Iris pigment epithelial cell (primary cell): ENCODE results near the gene EIF6.
A peak's percentile ranks its signal among the peaks of the same experiment; 100 is the strongest.

Experiments
- DNase-seq: peaks from one replicate; pipeline ENCODE4 v3.0.0-alpha.2; 2011; ENCODE audit warnings: low read depth

Gene EIF6

DNA sequence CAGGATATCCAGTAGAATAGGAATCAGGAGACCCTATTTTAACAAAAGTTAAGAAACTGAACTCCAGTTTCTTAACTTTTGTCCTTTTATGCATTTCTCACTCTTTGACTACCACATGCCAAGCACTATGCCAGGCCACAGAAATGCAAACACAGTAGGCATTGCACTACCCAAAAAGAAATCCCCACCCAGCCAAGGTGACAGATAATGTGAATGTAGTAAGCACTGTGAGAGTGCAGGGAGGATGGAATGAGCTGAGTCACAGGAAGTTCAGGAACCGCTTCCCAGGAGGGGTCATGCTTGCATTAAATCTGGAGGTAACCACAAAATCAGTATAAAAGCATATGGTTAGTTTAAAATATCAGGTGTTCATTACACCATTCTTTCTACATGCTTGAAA lies 27.7 kb upstream of the EIF6 start:
- DNase-seq, result peak; percentile 95

DNA sequence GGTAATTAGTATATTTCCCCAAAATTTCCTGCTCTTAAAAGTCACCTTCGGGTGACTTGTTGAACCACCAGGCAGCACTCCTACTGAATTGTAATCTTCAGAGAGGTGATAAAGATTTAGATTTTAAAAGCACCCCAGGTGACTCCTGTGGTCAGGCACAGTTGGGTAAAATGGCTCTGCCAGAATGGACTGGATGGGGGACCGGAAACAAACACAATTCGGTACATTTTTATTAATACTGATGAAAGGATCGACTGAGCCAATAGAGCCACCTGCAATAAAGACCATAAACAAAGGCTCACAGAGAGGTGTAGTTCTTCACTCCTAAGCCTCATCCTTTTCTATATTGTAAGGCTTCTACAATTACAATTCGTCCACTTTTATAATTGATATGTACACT lies 27.2 kb upstream of the EIF6 start:
- DNase-seq, result no peak

DNA sequence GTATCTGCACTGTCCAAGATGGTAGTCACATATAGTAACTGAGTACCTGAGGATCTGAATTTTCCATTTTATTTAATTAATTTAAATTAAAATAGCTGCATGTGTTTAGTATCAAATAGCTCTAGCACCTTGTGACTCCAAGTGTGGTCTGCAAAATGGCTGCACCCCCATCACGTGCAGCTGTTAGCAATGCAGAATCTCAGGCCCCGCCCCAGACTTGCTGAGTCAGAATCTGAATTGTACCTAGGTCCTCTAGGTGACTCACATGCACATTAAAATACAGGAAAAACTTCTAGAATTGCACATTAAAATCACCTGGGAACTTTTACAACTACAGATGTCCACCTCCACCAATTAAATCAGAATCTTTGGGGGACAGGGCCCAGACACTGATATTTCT lies 26.8 kb upstream of the EIF6 start:
- peak; percentile 49 for DNase-seq

DNA sequence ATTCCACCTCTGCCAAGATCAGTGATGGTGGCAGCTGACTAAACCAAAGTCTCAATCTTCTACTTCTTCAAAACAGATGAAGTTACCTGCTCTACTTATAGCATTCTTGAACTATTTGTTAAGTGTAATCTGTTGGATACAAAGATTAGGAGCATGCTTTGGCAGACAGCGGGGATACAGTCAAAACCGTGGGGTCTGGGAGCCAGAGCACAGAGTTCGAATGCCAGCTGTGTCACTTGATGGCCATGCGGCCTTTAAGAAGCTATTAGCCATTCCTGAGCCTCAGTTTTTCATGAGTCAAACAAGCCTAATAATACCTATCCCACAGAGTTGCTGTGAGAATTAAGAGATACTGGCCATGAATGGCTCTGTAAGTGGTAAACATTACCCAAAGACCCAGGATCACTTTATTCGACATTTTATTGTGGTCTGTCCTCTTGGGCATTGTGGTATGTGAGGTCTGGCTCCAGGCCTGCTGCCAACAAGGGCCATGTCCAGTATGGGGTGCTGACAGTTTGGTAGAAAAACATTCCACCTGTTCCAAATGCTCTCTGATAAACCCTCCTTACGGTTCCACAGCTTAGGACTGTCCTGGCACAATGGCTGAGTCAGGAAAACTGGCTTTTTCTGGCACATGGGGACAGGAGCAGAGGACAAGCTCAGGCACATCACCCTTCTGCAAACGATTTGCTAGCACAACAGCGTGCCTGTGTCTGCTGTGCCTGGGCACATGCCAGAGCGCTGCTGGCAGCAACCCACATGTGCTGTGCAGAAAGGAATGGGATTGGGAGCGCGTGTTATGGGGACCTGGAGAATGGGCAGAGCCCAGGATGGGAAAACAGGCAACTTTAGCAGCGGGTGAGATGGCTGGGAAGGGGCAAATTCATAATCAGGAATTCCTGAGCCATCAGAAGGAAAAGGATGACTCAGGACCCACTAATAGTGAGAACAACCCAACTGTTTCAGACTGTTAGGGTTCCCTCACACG lies 23.4 kb upstream of the EIF6 start:
- DNase-seq, result peak; percentile 52

DNA sequence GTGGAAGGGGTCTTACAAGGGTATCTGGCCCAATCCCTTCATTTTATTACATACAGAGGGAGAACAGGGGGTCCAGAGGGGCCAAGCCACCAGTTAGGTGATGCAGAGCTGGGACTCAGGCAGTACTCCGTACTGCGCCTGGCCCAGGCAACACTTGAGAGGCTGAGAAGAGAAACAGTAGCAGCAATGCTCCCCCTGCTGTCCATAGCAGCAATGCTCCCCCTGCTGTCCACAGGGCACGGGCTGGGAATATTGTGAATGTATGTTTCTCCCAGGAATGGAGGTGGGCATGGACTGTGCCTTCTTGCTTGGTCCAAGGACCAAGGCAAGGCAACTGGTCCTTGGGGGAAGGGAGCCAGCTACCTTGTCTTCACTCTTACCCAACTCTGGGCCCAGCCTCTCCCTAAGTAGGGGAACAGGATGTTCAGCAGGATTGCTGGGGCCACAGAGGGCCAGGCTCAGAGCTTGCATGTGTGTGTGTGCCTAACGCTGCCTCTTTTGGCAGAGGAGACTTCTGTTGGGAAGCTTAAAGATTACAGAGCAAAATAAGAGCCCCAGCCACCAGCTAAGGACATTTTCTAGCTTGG lies 22.5 kb upstream of the EIF6 start:
- peak; percentile 84 for DNase-seq

DNA sequence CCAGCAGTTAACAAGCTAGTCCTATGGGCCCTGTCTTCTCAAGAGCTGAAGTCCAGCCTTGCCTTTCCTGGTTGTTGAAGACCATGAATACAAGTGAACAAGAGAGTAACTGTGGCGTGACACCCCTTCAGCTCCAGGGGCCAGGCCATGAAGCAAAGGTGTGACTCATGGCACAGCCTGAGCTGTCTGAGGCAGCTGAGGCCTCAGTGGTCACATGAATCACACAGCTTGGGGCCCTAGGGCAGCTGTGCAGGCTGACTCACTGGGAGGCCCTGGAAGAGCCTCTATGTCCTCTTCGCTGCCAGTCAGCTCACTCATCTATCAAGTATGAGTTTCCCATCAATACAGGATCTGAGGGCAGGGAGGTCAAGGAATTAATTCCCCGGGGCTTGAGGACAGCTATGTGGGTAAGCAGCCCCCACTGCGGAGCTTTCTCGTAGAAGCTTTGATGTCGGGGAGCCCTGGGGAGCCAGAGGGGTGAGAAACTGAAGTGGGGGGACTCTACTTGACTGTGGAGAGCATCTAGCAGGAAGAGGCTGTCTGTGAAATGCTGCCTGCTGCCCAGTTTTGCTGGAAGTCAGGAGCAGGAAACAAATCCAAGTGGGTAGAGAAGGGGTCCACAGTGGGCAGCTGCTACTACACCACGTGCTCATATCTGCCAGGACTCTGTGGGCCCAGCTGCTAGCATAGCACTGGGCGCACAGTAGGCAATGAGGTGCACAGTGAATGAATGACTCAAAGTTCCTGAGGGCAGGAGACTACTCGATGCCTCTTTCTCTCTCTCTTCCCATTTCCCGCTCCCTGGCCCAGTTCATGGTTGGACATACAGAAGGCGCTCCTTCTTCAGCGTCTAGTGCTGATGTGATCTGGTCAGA lies 21.3 kb upstream of the EIF6 start:
- DNase-seq, result peak; percentile 100

DNA sequence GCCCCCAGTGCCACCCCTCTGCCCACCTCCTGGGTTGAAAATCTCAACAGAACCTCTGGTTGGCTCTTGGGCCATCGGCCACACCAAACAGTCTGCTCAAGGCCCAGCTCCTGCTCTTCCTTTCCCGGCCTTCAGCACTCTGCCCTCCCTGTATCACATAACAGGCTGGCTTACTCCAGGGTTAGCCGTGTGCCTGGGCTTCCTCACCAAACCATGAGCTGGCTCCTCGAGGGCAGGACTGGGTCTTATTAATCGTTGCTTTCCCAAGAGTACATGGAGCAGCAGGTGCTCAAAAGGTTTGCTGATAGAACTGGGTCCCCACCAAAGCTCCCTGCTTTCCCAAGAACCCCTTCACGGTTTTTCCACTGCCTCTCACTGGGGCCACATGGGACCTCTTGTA lies 20.4 kb upstream of the EIF6 start:
- DNase-seq, result no peak

DNA sequence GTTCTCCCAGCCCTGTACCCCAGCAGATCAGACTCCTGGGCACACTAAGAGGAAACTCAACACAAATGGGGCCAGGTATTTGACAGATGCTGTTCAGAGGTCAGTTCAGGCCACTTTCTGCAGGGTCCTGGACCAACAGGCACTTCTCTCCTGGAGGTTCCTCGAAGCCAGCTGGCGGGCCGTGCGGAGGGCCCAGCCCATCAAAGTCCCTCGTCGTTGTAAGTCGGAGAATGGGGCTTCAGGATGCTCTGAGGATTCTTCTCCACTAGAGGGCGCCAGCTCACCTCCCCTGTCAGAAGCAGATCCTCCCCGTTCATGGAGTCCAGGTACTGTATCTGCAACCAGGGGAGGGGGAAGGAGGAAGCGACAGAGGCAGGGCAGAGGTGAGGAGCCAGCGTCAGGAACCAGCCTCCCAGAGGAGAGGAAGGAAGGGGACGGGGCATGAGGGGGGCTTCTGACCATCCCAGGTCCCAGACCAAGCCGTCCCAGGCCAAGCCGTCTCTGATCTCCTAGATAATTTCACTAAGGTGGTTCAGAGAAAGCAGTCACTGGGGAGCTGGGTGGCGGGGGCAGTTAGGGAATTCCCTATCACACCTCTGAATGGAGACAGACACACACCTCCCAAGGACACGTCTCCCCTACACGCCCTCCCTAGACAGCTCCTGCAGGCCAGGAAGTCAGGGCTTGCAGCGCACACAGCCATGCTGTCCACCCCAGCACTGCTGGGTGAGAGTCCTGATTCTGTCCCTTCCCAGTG lies 19.3 kb upstream of the EIF6 start:
- DNase-seq, result peak; percentile 91

DNA sequence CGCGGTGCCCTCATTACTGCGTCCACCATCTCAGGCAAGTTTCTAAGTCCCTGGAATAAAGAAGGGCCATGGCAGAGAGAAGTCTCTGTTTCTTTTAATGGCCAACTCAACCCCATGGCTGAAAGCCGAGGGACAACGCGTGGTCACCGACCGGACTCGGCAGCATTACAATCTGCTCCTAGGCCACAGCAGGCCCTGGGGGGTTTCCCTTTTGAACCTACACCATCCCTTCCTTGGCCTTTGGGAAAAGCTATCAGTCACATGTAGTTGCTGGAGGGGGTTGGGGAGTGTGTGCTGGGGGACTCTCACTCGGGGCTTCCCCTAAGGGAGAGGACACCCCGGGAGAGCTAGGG lies 18.8 kb upstream of the EIF6 start:
- no peak for DNase-seq

DNA sequence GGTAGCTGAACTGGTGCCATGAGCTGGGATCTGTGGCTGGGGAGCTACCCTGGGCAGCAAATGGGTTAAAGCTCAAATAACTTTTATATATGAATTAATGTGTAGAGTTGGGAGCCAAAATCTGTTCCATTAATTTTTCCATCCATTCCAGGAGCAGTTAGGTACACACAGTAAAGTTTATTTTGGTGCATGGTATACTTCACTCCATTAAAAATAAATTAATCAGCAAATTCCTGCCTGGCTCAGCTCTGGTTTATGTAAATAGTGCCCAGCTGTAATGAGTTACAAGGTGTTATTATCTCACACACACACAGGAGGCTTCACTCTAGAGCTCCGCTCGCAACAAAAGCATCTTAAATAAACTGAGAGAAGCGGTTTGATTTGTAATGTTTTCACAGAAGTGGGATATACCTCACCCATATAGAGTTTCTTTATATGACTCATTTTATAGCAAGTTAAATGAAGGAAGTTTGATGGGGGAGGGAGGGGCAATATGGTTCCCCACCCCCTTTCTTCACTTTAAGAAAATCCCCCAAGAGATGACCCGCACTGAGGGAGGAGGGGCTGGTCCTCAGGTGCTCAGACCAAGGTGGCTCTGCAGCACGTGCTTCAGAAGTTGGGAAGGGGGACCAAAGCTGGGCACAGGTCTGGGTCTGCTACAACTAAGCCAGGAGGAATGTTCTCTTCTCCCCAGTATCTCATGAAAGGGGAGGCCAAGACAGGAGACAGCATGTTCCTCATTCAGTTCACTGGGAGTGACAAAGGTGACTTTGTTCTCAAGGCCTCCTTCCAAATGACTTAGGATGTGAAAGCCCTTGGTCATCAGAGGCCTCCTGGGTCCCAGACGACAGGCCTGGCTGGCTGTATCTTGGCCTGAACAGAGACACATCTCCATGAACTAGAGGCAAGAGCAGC lies 18.1 kb upstream of the EIF6 start:
- peak; percentile 53 for DNase-seq

DNA sequence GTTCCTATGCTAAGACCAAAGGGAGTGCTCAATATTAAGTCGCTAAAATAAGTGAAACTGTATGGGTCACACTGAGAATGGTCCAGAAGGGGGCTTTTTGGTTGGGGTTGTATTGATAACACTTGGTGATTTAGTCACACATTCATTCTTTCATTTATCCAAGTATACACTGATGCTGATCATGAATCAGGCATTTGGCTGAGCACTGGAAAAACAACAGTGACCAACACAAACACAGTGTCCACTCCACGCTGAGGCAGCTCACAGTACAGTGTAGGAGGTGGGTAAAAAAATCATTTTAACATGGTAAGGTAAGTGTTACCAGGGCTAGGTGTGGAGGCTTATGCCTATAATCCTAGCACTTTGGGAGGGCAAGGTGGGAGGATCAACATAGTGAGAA lies 16.9 kb upstream of the EIF6 start:
- no peak for DNase-seq

DNA sequence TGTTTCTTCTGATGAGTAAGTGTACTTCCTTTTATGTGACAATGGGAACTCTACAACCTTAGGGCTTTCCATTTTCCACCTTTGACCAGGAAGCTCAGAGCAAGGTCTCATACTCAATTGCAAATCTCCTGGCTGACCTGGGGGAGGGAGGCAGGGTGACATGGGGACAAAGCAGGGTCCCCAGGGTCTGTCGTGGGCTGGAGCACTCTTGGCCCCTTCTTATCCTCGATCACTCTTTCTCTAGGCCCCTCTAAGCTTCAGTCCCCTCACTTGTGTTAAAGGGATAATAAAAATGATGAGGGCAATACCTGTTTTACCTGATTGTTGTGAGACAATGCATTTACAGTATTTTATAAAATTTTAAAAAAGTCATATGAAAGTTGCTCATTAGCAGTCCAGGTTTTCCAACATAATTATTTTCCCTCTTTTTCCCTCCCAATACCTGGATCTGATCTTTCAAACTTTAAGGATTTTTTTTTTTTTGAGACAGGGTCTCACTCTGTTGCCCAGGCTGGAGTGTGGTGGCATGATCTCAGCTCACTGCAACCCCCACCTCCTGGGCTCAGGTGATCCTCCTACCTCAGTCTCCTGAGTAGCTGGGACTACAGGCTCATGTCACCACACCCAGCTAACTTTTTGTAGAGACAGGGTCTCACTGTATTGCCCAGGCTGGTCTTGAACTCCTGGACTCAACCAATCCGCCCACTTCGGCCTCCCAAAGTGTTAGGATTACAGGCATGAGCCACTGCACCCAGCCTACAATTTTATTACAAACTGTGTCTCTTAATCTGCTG lies 16.1 kb upstream of the EIF6 start:
- DNase-seq, result no peak

DNA sequence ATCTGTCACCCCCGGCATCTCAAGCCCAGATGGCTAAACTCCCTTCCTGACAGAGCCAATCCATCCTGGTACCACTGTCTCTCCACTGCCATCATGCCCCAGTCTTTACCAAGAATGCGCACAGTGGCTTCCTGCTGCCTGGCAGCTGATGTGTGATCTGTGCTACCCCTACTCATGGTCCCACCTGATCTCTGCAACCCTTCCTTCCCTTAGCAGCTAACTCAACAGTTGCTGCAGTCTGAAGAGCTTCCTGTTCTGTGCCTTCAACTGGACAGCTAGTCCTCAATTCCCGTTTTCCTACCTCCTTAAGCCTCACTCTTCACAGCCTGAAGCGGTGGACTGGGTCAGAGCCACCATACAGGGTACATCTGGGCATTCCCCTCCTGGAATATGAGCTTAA lies 15.2 kb upstream of the EIF6 start:
- DNase-seq, result no peak

DNA sequence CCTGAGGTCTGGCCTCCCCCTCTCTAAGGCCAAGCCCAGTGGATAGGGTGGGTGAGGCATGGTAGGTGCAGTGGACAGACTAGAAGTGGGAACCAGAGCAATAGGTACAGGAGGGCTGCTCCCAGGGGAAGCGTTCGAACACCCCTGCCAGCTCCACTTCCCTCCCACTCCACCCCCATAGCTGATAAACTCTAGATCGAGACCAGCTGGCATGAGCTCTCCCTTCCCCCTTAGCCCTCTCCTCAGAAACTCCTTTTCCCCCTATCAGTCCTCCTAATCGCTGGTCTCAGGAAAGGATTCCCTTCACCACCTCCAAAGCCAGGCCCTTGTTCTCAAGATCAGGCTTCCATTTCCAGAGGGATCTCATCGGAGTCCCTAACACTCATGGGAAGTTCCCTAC lies 13.7 kb upstream of the EIF6 start:
- DNase-seq, result no peak

DNA sequence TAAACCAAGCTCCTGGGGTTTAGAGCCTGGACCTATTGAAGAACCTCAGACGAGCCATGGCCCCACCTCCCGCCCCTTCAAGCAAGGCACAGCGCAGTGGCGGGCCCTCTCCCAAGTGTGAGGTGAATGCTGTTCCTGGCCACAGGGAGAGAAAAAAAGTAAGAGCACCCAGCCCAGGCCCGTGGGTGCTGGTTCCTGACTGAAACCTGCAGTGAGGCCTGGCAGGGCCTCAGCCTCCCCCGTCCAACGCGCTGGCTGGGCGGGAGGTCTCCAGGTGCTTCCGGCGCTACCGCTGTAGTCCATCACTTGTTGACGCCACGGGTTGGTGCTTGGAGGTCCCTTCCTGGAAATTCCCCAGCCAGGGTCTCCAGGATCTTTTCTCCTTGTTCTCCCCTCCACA lies 13.2 kb upstream of the EIF6 start:
- DNase-seq, result no peak

DNA sequence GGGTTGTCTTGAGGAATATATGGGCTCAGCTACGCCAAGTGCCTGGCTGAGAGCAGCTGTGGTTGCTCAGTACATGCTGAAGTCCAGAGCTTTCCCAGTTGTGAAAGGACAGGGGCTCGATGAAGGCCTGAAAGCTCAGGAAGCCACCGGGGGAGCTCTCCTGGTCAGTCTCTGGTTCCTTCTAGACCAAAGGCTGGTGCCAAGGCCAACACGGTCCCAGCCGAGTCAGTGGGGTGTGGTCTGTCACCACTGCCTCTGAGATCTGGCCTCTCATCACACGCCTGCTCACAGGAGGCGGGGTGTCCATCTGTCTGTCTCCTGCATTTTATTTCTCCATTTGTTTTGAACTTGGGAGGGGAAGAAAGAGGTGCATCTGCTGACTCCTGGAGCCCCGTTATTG lies 12.6 kb upstream of the EIF6 start:
- no peak for DNase-seq

DNA sequence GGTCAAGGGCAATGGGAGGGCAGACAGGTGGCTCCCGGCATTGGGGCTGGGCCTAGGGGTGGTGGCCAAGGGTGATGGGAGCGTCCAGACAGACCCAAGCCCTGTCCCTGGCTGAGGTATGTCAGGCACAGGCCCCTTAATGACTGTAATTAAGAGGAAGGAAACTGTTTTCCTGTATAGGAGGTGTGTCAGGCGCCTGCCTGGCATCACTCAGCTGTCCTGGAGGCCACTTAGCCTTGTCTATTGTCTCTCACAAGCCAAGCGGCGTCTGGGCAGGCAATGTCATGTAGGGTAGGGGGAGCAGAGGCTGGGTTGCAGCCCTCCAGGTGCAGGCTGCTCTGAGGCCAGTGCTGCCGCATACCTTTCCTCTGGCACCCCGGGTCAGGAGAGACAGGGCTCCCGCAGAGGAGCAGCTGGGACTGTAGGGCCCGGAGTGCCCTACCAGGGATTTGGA lies 11.6 kb upstream of the EIF6 start:
- no peak for DNase-seq

DNA sequence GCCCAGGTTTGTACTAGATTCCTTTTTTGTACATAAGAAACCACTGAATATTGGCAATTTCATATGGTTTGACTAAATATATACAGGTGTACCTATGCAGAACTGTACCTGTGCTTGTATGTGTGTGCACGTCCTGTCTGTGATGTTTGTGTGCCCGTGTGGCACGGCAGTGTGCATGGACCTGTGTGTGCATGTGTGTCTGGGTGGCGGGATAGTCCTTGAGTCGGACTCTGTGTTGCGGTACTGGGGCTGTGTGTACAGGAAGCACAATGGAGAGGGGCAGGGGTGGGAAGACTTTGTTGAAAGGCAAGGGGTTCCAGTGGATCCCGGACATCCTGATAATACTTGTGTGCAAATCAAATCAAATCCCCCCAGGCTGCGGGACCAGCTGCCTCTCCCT lies 11.1 kb upstream of the EIF6 start:
- DNase-seq, result no peak

DNA sequence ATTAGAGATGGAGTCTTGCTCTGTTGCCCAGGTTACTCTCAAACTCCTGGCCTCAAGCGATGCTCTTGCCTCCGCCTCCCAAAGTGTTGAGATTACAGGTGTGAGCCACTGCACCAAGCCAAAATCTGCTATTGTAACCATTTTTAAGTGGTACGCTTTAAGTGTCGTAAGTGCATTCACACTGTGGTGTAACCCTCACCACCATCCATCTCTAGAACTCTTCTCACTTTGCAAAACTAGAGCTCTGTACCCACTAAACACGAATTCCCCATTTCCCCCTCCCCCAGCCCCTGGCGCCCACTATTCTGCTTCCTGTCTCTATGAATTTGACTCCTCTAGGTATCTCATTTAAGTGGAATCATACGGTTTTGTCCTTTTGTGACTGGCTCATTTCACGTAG lies 10.5 kb upstream of the EIF6 start:
- no peak for DNase-seq

DNA sequence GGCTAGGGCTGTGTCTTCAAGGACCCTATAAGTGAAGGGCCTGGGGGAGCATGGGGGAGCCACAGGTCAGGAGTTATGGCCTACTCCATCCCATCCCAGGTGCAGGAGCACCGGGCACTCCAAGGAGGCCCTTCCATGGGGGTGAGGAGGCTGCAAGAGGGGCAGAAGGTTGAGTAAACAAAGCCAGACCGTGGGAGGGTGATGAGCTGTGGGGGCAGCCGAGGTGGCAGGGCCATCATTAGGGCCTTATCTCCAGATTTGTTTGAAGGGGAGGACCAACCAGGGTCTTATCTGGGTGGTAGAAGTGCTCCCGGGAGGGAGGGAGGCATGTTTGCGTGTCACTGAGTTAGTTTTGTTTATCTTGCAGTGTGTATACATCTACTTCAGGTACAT lies 9.7 kb upstream of the EIF6 start:
- no peak for DNase-seq
